Testis (tissue), 3 donors: Measurements from ENCODE around the gene PIK3AP1. TPM values are rescaled to one million over a fixed set of nuclear protein-coding genes. Genes with fewer than 3 reads are reported as not detected.

Experiments
- DNase-seq: peaks from one replicate; pipeline ENCODE4 v3.0.0-alpha.2; 2019
- H3K27ac ChIP-seq, 2 donors: fragments of 200-600 bp; sonication (generic); one replicate each; pipeline ENCODE4 v1.5.1; 2019
- H3K27me3 ChIP-seq: fragments of 200-600 bp; sonication (generic); one replicate; pipeline ENCODE4 v1.5.1; 2019
- H3K36me3 ChIP-seq: fragments of 200-600 bp; sonication (generic); one replicate; pipeline ENCODE4 v1.5.1; 2017; ENCODE audit warnings: low read depth; ENCODE audit errors: missing control alignments
- H3K4me1 ChIP-seq: fragments of 200-600 bp; sonication (generic); one replicate; pipeline ENCODE4 v1.5.1; 2019
- H3K4me3 ChIP-seq, 2 donors: fragments of 200-600 bp; sonication (generic); one replicate each; pipeline ENCODE4 v1.5.1; 2017 to 2019
- H3K9me3 ChIP-seq: fragments of 200-600 bp; sonication (generic); one replicate; pipeline ENCODE4 v1.5.1; 2017
- POLR2A ChIP-seq: fragments of 450-650 bp; IDR thresholded peaks from one replicate; pipeline ENCODE4 v1.6.1; 2017; ENCODE audit warnings: antibody characterized with exemption, mild to moderate bottlenecking, moderate library complexity
- WGBS, 2 donors: methylation state at CpG; one replicate each; pipeline ENCODE4 v1.1.5; 2018; 5-methylcytosine and 5-hydroxymethylcytosine counted together
- intact Hi-C: fragments of 100-400 bp; cut with DNase I; formaldehyde crosslinking; loops from one replicate; pipeline ENCODE4 v1.15.1; 2023; ENCODE audit warnings: low total_unique reads
- polyA plus RNA-seq: library from polyadenylated mRNA; stranded (reverse); fragments of 350-450 nt; fragmentation: Illumina TruSeq; extraction: RNeasy Lipid Tissue Mini Kit (QIAGEN cat#74804); gene quantifications from one replicate; pipeline ENCODE4 v1.2.3, GENCODE V29; 2014; ENCODE audit warnings: low read depth, low replicate concordance; ENCODE audit not compliant: insufficient read depth
- total RNA-seq, 2 donors: library from RNA; depleted of rRNA; stranded (reverse); fragments of >200 nt; gene quantifications; one replicate each; pipeline ENCODE4 v1.2.3, GENCODE V29; 2016
- TF ChIP-seq, protein P1 (sequence below), 3 experiments: fragments of 450-650 bp in 2 of 3; fragments of 200-600 bp in 1 of 3; sonication (generic) in 1 of 3; IDR thresholded peaks; one replicate each; pipeline ENCODE4 v1.5.1; 2016 to 2019; ENCODE audit warnings: antibody characterized with exemption in 3 of 3, mild to moderate bottlenecking in 2 of 3, moderate library complexity in 1 of 3

The PIK3AP1 gene
- total and polyA plus RNA-seq, 3 donors from 2014 or later, result 6.5 to 10.0 (median 6.6) TPM

DNA sequence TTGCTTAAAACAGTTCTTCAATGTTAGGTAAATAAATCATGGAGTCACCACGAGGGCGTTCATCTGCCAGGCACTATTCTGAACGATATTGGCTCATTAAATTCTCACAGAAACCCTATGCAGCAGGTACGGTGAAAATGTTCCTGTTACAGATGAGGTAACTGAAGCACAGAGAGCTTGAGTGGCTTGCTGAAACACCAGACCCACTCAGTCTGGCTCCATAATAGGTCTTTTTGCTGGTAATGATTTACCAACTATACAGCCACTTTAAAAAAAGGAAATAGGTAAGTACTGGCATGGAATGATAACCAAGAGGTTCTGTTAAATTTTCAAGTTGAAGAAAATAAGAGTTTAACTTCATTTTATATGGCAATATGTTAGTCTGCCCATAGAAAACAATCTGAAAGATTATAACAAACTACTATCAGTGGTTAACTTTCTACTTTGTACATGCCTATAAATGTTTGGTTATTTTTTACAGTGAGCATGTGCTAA, 132.2 kb downstream of the PIK3AP1 start:
- Histone ChIP-seq H3K4me3 (peak overlapping the region; percentile 82 to 99), H3K27ac (peak overlapping the region; percentile 97 to 99), H3K36me3 (no peaks in the 10 kb centered on the region), H3K27me3 (no peaks in the 10 kb centered on the region), H3K9me3 (no peaks in the 10 kb centered on the region), H3K4me1 (peaks cover 31% of the 10 kb centered on the region)
- intact Hi-C loops, result no loop called here
- DNase-seq, result no peak
- 5 to 12% methylated on average over 4 of the region's 4 CpGs for WGBS, 2 donors
- TF ChIP-seq POLR2A, result no peak
- TF ChIP-seq, protein P1, sequence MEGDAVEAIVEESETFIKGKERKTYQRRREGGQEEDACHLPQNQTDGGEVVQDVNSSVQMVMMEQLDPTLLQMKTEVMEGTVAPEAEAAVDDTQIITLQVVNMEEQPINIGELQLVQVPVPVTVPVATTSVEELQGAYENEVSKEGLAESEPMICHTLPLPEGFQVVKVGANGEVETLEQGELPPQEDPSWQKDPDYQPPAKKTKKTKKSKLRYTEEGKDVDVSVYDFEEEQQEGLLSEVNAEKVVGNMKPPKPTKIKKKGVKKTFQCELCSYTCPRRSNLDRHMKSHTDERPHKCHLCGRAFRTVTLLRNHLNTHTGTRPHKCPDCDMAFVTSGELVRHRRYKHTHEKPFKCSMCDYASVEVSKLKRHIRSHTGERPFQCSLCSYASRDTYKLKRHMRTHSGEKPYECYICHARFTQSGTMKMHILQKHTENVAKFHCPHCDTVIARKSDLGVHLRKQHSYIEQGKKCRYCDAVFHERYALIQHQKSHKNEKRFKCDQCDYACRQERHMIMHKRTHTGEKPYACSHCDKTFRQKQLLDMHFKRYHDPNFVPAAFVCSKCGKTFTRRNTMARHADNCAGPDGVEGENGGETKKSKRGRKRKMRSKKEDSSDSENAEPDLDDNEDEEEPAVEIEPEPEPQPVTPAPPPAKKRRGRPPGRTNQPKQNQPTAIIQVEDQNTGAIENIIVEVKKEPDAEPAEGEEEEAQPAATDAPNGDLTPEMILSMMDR (IDR thresholded peaks at IDR 0.05), result no peak

DNA sequence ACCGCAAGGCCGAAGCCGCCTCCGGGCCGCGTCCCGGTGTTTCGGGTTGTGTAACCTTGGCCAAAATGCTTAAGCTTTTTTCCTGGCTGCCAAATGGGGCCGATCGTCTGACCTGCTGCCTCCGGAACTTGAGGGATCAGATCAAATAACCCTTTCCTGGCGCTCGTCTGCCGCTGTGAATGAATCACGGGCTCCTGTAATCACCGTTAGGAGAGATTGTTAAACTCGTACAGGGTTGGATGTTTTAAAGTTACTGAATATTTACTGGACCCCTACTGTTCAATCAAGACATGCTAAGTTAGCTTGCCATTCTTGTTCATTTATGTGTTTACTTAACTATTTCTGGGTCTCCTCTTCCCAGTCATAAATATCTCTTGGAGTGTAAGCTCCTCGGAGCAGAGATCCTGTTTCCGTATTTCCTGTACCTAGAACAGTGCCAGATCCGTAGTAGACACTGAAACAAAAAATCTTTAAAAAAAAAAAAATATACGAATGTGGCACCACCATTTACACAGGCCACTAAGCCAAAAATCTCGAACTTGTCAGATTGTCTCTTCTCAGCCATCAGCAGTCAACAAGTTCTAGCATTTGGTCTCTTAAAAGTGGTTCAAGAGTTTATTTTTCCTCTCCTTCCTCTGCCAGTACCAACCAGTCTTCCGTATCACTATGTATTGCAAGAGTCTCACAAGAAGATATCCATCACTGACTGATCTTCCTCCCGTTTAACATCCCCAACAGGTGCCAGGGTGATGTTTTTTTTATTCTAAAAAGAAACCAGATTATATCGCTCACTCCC, 132.9 kb downstream of the PIK3AP1 start:
- DNase-seq, result peak; percentile 61
- Histone ChIP-seq H3K4me3 (peak overlapping the region; percentile 82 to 99), H3K9me3 (no peaks in the 10 kb centered on the region), H3K36me3 (no peaks in the 10 kb centered on the region), H3K27ac (peak overlapping the region; percentile 97 to 99), H3K4me1 (peaks cover 35% of the 10 kb centered on the region), H3K27me3 (no peaks in the 10 kb centered on the region)
- intact Hi-C loops, result no loop called here
- 1 to 3% methylated on average over 16 to 19 of the region's 25 CpGs for WGBS, 2 donors
- no peak for TF ChIP-seq POLR2A
- TF ChIP-seq, protein P1 (IDR thresholded peaks at IDR 0.05), result no peak

DNA sequence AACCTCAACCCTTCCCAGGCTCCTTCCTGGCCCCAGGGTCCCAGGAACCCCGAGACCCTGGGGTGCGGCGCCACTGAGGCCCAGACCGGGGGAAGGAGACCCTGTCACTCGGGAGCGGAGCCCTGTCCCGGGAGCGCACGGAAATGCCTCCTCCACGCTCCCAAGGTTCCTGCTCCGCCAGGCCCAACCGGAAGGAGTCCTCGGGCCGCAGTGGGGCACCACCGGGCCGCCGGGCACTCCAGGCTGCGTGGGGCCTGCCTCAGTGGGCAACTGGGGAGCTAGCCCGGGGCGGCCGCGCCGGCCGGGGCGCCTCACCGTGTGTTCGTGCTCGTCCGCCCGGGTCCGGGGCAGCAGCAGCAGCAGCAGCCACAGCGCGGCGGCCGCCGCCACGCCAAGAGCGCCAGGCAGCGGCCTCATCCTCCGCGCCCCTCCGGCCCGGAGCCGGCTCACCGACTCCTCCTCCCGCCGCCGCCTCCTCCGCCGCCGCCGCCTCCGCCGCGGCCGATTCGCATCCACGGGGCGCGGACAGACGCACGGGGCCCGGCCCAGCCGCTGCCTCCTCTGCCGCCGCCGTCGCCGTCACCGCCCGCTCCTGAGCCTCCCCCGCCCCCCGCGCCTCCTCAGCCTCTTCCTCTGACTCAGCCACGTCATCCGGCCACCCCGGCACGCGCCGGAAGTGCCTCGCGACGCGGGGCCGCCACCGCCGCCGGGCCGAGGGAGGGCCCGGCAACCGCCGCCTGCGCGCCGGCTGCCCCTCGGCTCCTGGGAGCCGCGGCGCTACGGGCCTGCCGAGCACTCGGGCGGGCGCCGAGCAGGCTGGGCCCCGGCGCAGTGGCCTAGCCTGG, 133.7 kb downstream of the PIK3AP1 start, which contains the start of gene TM9SF3:
TM9SF3 (minus strand) TSS at position 594 of the 845 bp plus-strand sequence; CDS start at position 417, 177 bp downstream.
- Histone ChIP-seq H3K27ac (peak within 1 kb of the TSS; percentile 97 to 99), H3K9me3 (no peaks in the 10 kb centered on the region), H3K4me3 (peak within 1 kb of the TSS; percentile 82 to 99), H3K36me3 (no peaks in the 10 kb centered on the region), H3K4me1 (peaks cover 41% of the 10 kb centered on the region), H3K27me3 (no peaks in the 10 kb centered on the region)
- 0 to 1% methylated on average over 7 to 56 of the region's 107 CpGs for WGBS, 2 donors
- TF ChIP-seq, protein P1 (IDR thresholded peaks at IDR 0.05), result no peak
- peak; percentile 40 for TF ChIP-seq POLR2A
- DNase-seq, result peak; percentile 94
- intact Hi-C loops, result no loop called here

DNA sequence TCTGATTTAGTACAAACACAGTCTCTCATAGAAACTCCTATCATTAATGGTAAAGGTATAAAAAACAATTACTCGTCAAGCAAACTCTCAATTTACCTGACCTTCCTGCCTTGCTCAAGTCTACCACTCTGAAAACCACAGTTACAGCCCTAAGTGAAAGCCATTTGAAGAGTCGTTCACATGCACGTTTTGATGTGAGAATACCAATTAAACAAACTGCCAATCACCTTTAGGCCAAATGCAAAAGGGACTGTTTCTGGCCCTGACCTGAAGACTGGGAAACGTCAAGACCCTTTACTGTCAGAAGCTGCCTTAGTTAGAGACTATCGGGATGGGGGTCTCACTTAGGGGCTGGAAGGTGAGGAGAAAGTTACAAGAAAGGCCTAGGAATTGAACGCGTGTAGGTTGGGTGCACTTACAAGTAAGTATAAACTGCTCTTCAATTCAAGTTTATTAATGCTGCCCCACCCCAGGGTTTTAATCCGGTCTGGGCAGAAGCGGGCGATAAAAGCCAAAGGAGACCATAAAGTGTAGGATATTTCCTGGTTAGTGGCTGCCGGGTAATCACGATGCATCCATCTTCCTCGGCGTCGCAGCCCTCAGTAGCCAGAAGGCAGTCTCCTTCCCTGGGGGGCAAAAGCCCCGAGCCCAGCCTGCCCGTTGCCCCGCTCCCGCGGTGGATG, 134.4 kb downstream of the PIK3AP1 start:
- no peak for DNase-seq
- intact Hi-C loops, result no loop called here
- Histone ChIP-seq H3K27ac (peak overlapping the region; percentile 87 to 99), H3K4me1 (peaks cover 48% of the 10 kb centered on the region), H3K36me3 (no peaks in the 10 kb centered on the region), H3K9me3 (no peaks in the 10 kb centered on the region), H3K4me3 (peak overlapping the region; percentile 82 to 99), H3K27me3 (no peaks in the 10 kb centered on the region)
- WGBS, 2 donors, result 1% methylated on average over 18 to 20 of the region's 20 CpGs
- no peak for TF ChIP-seq POLR2A
- TF ChIP-seq, protein P1 (IDR thresholded peaks at IDR 0.05), result no peak
